Colonic mucosa (tissue), 4 donors: ENCODE data around the gene BDH1. TPM values are rescaled to one million over a fixed set of nuclear protein-coding genes. Genes with fewer than 3 reads are reported as not detected.
A peak's percentile ranks its signal among the peaks of the same experiment; 100 is the strongest.
"Not testable (repeated sequence)": the region's sequence is repeated elsewhere in the genome, so short reads cannot be mapped to it uniquely, and the experiment has no call there.

Experiments used
- DNase-seq: peaks from one replicate; pipeline ENCODE4 v3.0.0-alpha.2; 2020
- H3K27ac ChIP-seq: fragments of 200-600 bp; one replicate; pipeline ENCODE4 v1.8.0; 2021
- H3K27me3 ChIP-seq: fragments of 200-600 bp; one replicate; pipeline ENCODE4 v1.8.0; 2021
- H3K36me3 ChIP-seq: fragments of 200-600 bp; one replicate; pipeline ENCODE4 v1.8.0; 2021
- H3K4me1 ChIP-seq: fragments of 200-600 bp; one replicate; pipeline ENCODE4 v1.8.0; 2021; ENCODE audit warnings: mild to moderate bottlenecking
- H3K4me3 ChIP-seq: fragments of 200-600 bp; one replicate; pipeline ENCODE4 v1.8.0; 2021
- H3K9ac ChIP-seq, 2 donors: one replicate each; pipeline ENCODE4 v1.7.0; 2013; ENCODE audit warnings: control low read depth in 2 of 2, low read depth in 2 of 2, low read length in 2 of 2
- H3K9me3 ChIP-seq: fragments of 200-600 bp; one replicate; pipeline ENCODE4 v1.8.0; 2021
- intact Hi-C: fragments of 100-400 bp; cut with DNase I; formaldehyde crosslinking; loops from one replicate; pipeline ENCODE4 v1.14.1; 2022
- total RNA-seq, 2 donors: library from RNA; stranded (reverse); fragmentation: NEBNext Ultra II Directional in 1 of 2; extraction: Animal tissue kit (Norgen Biotek cat#: 25700) in 1 of 2; gene quantifications; one replicate each; pipeline ENCODE4 v1.2.1, GENCODE V29; 2021
- TF ChIP-seq, protein P1 (sequence below): fragments of 200-600 bp; IDR thresholded peaks from one replicate; pipeline ENCODE4 v1.8.0; 2022; ENCODE audit warnings: antibody characterized with exemption, mild to moderate bottlenecking
- donor health status: healthy.
- donor health status: DM: no; HTN: no; CAD: no.
- donor health status: DM: no; HTN: no; CAD: no.

BDH1 gene, protein sequence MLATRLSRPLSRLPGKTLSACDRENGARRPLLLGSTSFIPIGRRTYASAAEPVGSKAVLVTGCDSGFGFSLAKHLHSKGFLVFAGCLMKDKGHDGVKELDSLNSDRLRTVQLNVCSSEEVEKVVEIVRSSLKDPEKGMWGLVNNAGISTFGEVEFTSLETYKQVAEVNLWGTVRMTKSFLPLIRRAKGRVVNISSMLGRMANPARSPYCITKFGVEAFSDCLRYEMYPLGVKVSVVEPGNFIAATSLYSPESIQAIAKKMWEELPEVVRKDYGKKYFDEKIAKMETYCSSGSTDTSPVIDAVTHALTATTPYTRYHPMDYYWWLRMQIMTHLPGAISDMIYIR
- 100 to 1,000 TPM; 154 to 180 TPM for total RNA-seq

- DNase-seq: peak; percentile 73
- Histone ChIP-seq H3K27me3 (no peaks in the 10 kb centered on the region), H3K36me3 (no peaks in the 10 kb centered on the region), H3K9ac (peak within 1 kb of the TSS; percentile 88 to 95), H3K4me3 (peak within 1 kb of the TSS; percentile 84), H3K4me1 (peaks cover 3% of the 10 kb centered on the region), H3K9me3 (no peaks in the 10 kb centered on the region), H3K27ac (peak within 1 kb of the TSS; percentile 92)
- intact Hi-C loops: no loop called here
- TF ChIP-seq, protein P1, sequence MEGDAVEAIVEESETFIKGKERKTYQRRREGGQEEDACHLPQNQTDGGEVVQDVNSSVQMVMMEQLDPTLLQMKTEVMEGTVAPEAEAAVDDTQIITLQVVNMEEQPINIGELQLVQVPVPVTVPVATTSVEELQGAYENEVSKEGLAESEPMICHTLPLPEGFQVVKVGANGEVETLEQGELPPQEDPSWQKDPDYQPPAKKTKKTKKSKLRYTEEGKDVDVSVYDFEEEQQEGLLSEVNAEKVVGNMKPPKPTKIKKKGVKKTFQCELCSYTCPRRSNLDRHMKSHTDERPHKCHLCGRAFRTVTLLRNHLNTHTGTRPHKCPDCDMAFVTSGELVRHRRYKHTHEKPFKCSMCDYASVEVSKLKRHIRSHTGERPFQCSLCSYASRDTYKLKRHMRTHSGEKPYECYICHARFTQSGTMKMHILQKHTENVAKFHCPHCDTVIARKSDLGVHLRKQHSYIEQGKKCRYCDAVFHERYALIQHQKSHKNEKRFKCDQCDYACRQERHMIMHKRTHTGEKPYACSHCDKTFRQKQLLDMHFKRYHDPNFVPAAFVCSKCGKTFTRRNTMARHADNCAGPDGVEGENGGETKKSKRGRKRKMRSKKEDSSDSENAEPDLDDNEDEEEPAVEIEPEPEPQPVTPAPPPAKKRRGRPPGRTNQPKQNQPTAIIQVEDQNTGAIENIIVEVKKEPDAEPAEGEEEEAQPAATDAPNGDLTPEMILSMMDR: no peak
Observed at GRCh38 chr3:197555281-197556261, at the start of gene BDH1. TSS of gene BDH1 (minus strand) at chr3:197555968. CDS start at chr3:197546443, 9,525 bp downstream.

DNA sequence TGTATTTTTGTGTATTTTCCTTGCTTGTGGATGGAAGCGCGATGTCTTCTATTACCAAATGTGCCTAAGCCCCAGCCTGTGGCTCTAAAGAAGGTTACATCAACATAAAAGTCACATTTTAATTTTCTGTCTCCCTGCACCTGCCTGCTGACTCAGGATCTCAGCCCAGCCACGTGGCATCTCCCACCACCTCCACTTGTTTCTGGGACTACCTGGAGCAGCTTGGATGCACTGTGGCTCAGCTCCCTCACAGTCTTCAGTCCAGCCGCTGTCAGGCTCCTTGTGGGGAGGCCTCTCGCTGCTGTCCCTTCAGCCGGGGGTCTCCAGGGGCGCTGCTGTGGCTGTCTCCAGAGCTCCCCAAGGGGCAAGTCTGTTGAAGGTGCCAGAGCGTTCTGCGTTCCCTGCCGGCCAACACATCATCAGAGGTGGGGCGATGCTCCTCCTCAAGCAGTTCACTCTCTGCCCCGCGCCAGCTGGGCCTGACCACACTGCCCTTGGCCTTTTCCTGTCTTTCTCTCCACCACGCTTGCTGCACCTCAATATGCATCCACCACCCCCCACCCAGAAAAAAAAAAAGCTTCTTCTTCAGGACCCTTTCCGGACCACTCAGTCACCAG is 47.7 kb upstream of the BDH1 start:
- peaks cover 2% of the 10 kb centered on the region for H3K4me1 ChIP-seq
- DNase-seq: no peak
- H3K27me3 ChIP-seq: no peaks in the 10 kb centered on the region
- H3K36me3 ChIP-seq: no peaks in the 10 kb centered on the region
- H3K9ac ChIP-seq: no peak overlapping the region
- TF ChIP-seq, protein P1: no peak
- intact Hi-C loops: no loop called here
- no peaks in the 10 kb centered on the region for H3K9me3 ChIP-seq
- H3K27ac ChIP-seq: no peak overlapping the region
- no peak overlapping the region for H3K4me3 ChIP-seq

GRCh38 chr3:197602351-197602750 is 46.6 kb upstream of the BDH1 start:
- DNase-seq, H3K27ac ChIP-seq, H3K4me1 ChIP-seq, H3K9ac ChIP-seq, H3K36me3 ChIP-seq, intact Hi-C loops, H3K4me3 ChIP-seq, H3K9me3 ChIP-seq, H3K27me3 ChIP-seq: not testable (repeated sequence)

GRCh38 chr3:197601566-197601840 is 45.7 kb upstream of the BDH1 start:
- DNase-seq: not testable (repeated sequence)

GRCh38 chr3:197600796-197601565 is 45.2 kb upstream of the BDH1 start:
- Histone ChIP-seq H3K9ac (no peak overlapping the region), H3K27me3 (no peaks in the 10 kb centered on the region), H3K36me3 (no peaks in the 10 kb centered on the region), H3K4me3 (no peak overlapping the region), H3K9me3 (no peaks in the 10 kb centered on the region), H3K27ac (no peak overlapping the region), H3K4me1 (peaks cover 7% of the 10 kb centered on the region)
- intact Hi-C loops: no loop called here
- TF ChIP-seq, protein P1: no peak
- no peak for DNase-seq

More at GRCh38 chr3:197601566-197601840, 45.7 kb upstream of the BDH1 start:
- intact Hi-C loops, H3K9me3 ChIP-seq, H3K4me3 ChIP-seq, H3K9ac ChIP-seq, H3K36me3 ChIP-seq, H3K27me3 ChIP-seq, H3K27ac ChIP-seq, H3K4me1 ChIP-seq: not testable (repeated sequence)
